NCI-H526 treated with DMSO at 0.1 percent for 48 hours (cell line): ENCODE measurements around the gene BCL2L1.
"Not testable (repeated sequence)": the region's sequence is repeated elsewhere in the genome, so short reads cannot be mapped to it uniquely, and the experiment has no call there.

Experiments used
- DNase-seq: peaks from one replicate; lab custom pipeline; 2025; lab: John Stamatoyannopoulos, UW

BCL2L1 gene

DNA sequence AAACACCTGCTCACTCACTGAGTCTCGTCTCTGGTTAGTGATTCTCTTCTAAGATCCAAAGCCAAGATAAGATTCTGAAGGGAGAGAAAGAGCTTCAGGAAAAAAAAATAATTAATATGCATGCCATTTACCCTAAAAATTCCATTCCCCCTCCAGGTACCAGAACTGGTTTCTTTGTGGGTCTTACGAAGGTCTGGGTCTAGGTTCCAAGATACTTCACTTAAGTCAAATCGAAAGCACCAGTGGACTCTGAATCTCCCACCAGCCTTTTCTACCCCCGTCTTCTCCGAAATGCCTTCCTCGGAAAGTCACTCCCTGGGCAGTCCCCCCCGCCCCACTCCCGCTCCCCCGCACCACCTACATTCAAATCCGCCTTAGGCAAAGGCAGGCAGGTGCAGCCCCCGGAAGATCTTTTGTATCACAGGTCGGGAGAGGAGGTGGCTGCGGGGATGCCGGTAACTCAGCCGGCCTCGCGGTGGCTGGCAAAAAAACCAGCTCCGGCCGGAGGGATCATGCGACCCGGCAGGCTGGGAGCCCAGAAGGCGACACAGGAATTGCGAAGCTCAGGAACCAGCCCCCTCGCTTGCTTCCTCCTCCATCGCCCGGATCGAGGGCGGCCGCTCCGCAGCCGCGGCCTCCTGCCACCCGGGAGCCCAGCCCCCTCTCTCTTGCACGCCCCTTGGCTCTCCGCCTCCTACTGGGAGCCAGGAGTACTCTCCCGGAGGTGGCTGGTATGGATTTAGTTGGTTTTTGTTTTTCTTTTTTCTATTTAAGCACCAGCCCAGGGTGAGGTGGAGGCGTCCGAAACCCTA is at the start of gene BCL2L1:
Gene BCL2L1 (minus strand): TSS at position 612 of the 812 bp plus-strand sequence. CDS start 650 bp downstream, outside the sequence.
- DNase-seq = peak; percentile 85

- DNase-seq = no peak
These were observed 47.6 kb upstream of the BCL2L1 start for GRCh38 chr20:31770243-31770642.

GRCh38 chr20:31769681-31770080 is 47.0 kb upstream of the BCL2L1 start:
- DNase-seq = no peak

DNA sequence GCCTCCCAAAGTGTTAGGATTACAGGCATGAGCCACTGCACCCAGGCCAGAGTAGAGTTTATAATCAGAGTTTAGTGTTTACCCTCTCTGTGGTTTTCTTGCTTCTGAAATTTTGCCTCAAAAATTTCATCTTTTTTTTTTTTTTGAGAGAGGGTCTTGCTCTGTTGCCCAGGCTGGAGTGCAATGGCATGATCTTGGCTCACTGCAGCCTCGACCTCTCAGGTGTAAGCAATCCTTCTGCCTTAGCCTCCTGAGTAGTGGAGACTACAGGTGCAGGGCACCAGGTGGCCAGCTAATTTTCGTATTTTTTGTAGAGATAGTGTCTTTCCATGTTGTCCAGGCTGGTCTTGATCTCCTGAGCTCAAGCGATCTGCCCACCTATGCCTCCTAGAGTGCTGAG is 45.1 kb upstream of the BCL2L1 start:
- DNase-seq = no peak

GRCh38 chr20:31764641-31765305 is 42.1 kb upstream of the BCL2L1 start:
- DNase-seq = no peak

DNA sequence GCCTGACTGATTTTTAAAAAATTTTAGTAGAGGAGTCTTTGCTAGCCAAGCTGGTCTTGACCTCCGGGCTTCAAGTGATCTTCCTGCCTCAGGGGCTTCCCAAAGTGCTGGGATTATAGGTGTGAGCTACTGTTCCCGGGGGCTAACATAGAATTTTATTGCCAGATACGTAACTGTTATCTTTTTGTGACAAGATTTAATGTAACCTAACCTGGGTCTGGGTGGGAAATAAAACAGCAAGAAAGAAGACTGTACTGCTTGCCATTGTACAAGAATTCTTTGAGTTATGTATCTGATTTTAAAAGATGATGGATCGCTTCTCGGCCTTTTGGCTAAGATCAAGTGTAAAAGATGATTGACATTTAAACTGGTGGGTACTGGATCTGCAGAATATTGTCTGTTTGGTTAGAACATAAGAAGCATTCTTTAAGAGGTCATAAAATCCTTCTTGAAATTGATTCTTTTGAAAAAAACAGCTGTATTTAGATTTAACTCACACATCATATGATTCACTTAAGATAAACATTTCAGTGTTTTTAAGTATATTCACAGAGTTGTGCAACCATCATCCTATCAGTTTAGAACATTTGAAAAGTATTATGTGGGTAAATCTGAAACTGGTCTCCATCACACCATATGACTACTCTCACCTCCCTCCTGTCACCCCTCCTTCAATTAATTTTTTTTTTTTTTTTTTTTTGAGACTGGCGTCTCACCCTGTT is 38.0 kb upstream of the BCL2L1 start:
- DNase-seq = no peak

DNA sequence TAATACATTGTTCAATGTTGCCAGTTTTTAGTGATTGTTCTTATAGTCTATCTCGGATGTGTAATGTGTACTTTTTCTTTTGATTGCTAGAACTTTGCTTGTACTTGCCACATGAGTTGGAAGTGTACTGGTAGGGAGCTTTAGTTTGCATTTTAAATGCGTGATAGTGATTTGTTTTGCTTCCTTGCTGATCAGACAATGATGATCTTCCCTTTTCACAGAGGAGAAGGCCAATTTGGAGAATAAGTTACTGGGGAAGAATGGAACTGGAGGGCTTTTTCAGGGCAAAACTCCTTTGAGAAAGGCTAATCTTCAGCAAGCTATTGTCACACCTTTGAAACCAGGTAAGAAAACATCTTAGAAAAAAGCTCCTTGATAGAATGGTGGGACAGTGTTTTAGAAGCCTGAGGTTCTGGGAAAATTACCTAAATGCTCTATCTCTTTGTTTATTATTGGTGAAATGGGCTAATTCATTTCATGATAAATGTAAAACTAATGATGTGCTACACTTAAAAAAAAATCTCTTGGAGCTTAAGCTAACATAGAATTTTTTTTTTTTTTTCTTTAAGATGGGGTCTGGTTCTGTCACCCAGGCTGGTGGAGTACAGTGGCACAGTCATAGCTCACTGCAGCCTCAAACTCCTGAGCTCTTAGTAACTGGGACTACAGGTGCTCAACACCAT is 37.3 kb upstream of the BCL2L1 start:
- DNase-seq = no peak

DNA sequence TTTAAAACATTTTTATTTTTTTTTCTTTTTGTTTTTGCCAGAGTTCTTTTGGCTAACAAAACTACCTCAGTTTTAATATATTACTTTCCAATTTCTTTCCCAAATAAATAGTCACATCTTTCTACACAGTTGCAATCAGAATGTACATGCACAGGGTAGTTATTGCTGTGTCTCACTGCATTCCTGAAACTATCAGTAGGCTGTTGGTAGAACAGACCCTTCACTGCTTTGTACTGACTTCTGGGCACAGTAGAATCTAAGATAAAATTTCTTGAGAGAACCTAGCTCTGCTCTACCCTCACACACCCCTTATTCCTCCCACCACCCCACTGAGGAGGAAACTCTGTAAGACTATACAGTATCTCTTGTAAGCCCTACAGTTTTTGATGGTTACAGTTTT is 36.3 kb upstream of the BCL2L1 start:
- no peak for DNase-seq

DNA sequence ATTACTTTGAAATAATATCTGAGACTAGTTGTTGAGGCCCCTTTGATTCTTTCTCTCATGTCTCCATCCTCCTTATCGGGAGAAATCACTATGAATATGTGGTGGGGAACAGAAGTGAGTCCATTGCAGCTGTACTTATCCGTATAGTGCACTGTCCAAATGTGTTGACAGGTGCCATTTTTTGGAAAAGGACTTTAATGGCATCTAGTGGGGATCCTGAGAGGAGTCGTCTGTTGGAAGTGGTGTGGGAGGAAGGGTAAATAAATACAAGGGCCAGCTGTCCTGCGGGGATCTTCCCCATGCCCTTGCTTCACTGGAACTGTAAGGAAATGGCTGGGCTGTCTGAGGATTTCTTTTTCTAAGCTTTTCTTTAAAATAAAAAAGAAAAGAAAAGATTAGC is 35.9 kb upstream of the BCL2L1 start:
- no peak for DNase-seq

GRCh38 chr20:31757254-31757653 is 34.6 kb upstream of the BCL2L1 start:
- DNase-seq = no peak

GRCh38 chr20:31751126-31751525 is 28.5 kb upstream of the BCL2L1 start:
- DNase-seq = no peak

DNA sequence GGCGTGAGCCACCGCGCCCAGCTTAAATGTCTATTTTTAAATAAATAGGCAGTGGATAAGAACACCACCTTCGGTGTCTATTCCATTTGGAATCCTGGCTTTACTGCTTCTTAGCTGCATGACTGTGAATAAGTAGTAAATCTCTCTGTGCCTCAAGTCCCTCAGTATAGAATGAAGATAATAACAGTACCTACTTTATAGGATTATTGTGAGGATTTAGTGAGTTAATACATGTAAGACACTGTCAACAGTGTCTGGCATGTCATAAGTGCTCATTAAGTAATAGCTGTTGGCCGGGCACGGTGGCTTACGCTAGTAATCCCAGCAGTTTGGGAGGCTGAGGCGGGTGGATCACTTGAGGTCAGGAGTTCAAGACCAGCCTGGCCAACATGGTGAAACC is 26.6 kb upstream of the BCL2L1 start:
- no peak for DNase-seq

DNA sequence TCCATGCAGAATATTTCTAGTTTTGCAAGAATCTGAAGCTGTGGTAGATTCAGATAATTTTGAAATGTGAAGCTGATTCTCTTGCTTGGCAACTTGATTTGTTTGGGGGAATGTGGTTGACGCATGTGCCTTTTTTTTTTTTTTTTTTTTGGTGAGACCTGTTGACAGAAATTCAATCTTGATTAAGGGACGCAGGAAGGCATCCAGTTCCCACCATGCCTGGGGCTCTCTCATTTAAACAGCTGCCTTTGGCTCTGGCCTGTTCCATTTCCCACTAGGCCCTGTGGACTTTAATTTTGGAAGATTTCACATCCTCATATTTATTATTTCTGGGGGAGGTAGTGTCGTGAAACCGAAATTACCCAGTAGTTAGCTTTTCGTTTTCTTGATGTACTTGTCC is 25.0 kb upstream of the BCL2L1 start:
- no peak for DNase-seq

- DNase-seq = not testable (repeated sequence)
These were observed 24.4 kb upstream of the BCL2L1 start for GRCh38 chr20:31747028-31747427.

DNA sequence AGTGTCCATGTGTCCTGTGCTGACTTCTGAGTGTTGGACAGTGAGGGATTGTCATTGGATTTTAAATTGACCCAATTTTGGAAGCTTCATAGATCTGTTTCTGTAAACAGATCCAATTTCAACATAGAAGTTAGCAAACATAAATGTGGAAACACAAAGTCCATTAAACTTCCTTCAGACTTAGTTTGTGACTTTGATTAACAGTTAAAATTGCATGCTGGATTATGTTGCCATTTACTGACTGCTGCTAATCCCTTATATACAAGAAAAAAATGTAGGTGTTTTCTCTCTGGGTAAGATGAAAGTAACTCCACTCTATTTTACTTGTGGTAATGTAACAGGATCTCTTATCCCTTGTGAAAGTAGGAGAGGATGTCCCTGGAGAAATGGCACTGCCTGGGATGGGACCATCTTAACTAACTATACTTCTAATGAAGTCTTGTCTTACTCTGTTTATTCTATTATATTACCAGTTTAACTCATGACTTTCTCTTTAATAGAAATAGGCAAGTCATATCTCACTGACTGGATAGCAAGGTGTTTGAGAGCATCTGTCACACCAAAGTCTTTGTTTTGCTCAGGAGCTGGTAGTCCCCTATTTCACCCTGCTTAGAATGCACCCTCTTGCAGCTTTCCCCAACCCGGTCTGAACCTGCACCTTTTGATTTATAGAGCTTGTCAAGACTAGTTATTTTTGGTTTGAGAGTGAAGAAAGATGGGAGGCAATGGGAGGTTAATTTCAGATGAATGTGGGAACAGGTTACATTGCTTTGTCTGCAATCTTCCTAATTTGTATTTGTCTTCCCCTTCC is 23.6 kb upstream of the BCL2L1 start:
- DNase-seq = no peak

DNA sequence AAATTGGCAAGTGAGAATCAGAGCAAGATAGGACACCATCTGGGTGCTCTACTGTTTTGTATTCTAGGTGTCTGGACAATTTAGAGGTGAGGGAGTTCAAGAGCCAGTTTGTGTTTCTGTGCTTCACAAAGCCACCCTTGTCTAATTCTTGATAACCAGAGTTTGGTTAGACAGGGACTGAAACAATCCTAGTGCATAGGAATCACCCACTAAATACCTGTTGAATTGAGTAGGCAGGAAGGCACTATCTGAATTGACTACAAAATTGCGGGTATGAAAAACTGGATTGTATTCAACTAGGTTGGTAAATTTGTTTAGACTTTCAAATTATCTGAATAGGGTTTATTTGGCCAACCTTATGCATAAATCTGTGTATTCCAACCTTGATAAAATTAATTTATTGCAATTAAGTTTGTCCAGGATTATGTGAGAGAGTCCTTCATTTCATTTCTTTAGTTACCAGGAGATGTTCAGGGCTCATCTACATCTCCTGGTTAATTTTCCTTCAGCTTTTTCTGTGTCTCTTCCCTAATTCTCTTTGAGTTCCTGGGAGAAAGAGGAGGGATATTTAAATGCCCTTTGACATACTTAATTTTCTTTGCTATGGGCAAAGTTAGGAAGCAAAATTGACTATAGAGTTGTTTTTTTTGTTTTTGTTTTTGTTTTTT is 18.1 kb upstream of the BCL2L1 start:
- DNase-seq = no peak

- no peak for DNase-seq
These were observed 17.5 kb upstream of the BCL2L1 start for GRCh38 chr20:31740208-31740607.

- no peak for DNase-seq
These were observed 16.9 kb upstream of the BCL2L1 start for GRCh38 chr20:31739550-31739977.

GRCh38 chr20:31738729-31739549 is 16.3 kb upstream of the BCL2L1 start, which contains the start of gene TPX2:
Gene TPX2, plus strand, starts transcription at chr20:31739290. Its CDS starts 18,187 bp downstream, at chr20:31757477.
- peak; percentile 99 for DNase-seq

GRCh38 chr20:31731321-31731717 is 8.7 kb upstream of the BCL2L1 start:
- no peak for DNase-seq
